GM12892 (cell line): ENCODE measurements around the gene SLC6A17.

Source experiments
- POLR2A ChIP-seq: IDR thresholded peaks from 2 replicates; pipeline ENCODE4 v1.6.1; 2011; ENCODE audit warnings: low read depth, low read length, control low read depth
- POLR2AphosphoS5 ChIP-seq: IDR thresholded peaks from 2 replicates; pipeline ENCODE4 v1.6.1; 2011; ENCODE audit warnings: low read depth, low read length, control low read depth

- no peak for TF ChIP-seq POLR2AphosphoS5
- no peak for TF ChIP-seq POLR2A
Measured at GRCh38 chr1:110120960-110121561, 29.2 kb upstream of the SLC6A17 start.
